ENCODE results near the gene MINDY4B.

DNA sequence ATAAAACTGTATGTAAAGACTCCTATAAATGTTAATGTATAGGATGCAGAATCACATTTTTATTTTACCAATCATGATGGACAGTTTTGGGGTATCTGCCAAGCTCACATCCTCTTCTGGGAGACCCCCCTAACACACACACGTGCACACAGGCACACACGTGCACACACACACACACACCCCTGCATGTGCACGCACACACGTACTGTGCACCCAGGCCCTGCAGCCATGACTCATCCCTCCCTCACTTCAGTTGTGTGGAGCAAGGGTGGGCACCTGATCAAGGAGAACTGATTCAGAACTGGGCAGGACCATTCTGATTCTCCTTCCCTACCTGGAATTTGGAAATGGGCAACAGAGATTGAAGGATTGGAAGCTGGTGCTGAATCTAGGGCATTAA, 16.0 kb upstream of the MINDY4B start:
- no peak for TF ChIP-seq CTCF (IDR thresholded peaks at IDR 0.05)
- TF ChIP-seq ZFX (IDR thresholded peaks at IDR 0.05; ENCODE audit: borderline replicate concordance), result no peak

Measured in 22Rv1 (cell line).